GM19328 (cell line): ENCODE data around the gene FGD6.

Experiments used
- ATAC-seq: cut with Tn5 transposase; IDR thresholded peaks from one replicate; pipeline ENCODE4 v1.9.1; 2021; ENCODE audit warnings: mild to moderate bottlenecking, moderate library complexity; ENCODE audit not compliant: unreplicated experiment

Gene FGD6

GRCh38 chr12:95034750-95035149 is 182.5 kb downstream of the FGD6 start:
- no peak for ATAC-seq
